HAP-1 (cell line): ENCODE results near the gene GDPD2.

Source experiments
- DNase-seq, 2 experiments: peaks; one replicate each; pipeline ENCODE4 v3.0.0-alpha.2; 2016 to 2020; ENCODE audit warnings: low spot score in 2 of 2
- H3K27me3 ChIP-seq: fragments of 250-450 bp; sonication (Bioruptor Pico); 2 replicates; pipeline ENCODE4 v1.5.1; 2020; ENCODE audit warnings: low read depth, mild to moderate bottlenecking, moderate library complexity
- H3K36me3 ChIP-seq: fragments of 250-450 bp; sonication (Bioruptor Pico); replicated peaks from 2 replicates; pipeline ENCODE4 v1.5.1; 2020; ENCODE audit warnings: mild to moderate bottlenecking
- H3K4me1 ChIP-seq: fragments of 250-450 bp; sonication (Bioruptor Pico); 2 replicates; pipeline ENCODE4 v1.5.1; 2020; ENCODE audit warnings: mild to moderate bottlenecking
- H3K4me3 ChIP-seq: fragments of 250-450 bp; sonication (Bioruptor Pico); 2 replicates; pipeline ENCODE4 v1.5.1; 2020; ENCODE audit warnings: mild to moderate bottlenecking, moderate library complexity
- H3K9me3 ChIP-seq: fragments of 250-450 bp; sonication (Bioruptor Pico); 2 replicates; pipeline ENCODE4 v1.5.1; 2020; ENCODE audit warnings: mild to moderate bottlenecking, moderate library complexity
- in situ Hi-C: fragments of 300-500 bp; cut with MboI; formaldehyde crosslinking; loops from 3 replicates; pipeline ENCODE4 v1.14.3; 2020; ENCODE audit warnings: low sequenced_read_pairs, inconsistent platforms, mixed read lengths

GDPD2 gene

GRCh38 chrX:70445951-70446350 lies 22.8 kb downstream of the GDPD2 start:
- H3K36me3 ChIP-seq: no peaks in the 10 kb centered on the region
- H3K9me3 ChIP-seq: no peaks in the 10 kb centered on the region
- no peak for DNase-seq
- in situ Hi-C loops: no loop called here
- H3K27me3 ChIP-seq: peaks cover 43% of the 10 kb centered on the region
- H3K4me1 ChIP-seq: peaks cover 3% of the 10 kb centered on the region; the same call in 1 of the 2 replicates
- no peak overlapping the region for H3K4me3 ChIP-seq

GRCh38 chrX:70446380-70447350 lies 23.6 kb downstream of the GDPD2 start:
- H3K27me3 ChIP-seq: peaks cover 39% of the 10 kb centered on the region
- H3K9me3 ChIP-seq: no peaks in the 10 kb centered on the region
- no peak overlapping the region for H3K4me3 ChIP-seq
- peaks cover 3% of the 10 kb centered on the region for H3K4me1 ChIP-seq
- DNase-seq: no peak
- H3K36me3 ChIP-seq: no peaks in the 10 kb centered on the region
- in situ Hi-C loops: no loop called here

- in situ Hi-C loops: no loop called here
- Histone ChIP-seq H3K4me1 (peaks cover 13% of the 10 kb centered on the region), H3K9me3 (no peaks in the 10 kb centered on the region), H3K27me3 (peaks cover 18% of the 10 kb centered on the region), H3K4me3 (no peak overlapping the region), H3K36me3 (no peaks in the 10 kb centered on the region)
- no peak for DNase-seq
Measured at GRCh38 chrX:70449457-70449966, 26.4 kb downstream of the GDPD2 start.

- Histone ChIP-seq H3K9me3 (no peaks in the 10 kb centered on the region), H3K27me3 (no peaks in the 10 kb centered on the region), H3K4me3 (peak overlapping the region; percentile 43), H3K36me3 (no peaks in the 10 kb centered on the region; the same call in 1 of the 2 replicates), H3K4me1 (peaks cover 20% of the 10 kb centered on the region)
- in situ Hi-C loops: loop anchor here (10.0 to 25.0 kb wide), 2 partner anchors 213 to 735 kb away; no protein-coding TSS in a partner anchor
- peak; percentile 64 to 87 for DNase-seq
Measured at GRCh38 chrX:70452143-70452733, 29.1 kb downstream of the GDPD2 start.

- in situ Hi-C loops: loop anchor here (10.0 to 25.0 kb wide), 2 partner anchors 212 to 734 kb away; no protein-coding TSS in a partner anchor
- peaks cover 20% of the 10 kb centered on the region for H3K4me1 ChIP-seq
- H3K4me3 ChIP-seq: peak overlapping the region; percentile 43
- DNase-seq: no peak
- H3K9me3 ChIP-seq: no peaks in the 10 kb centered on the region
- no peaks in the 10 kb centered on the region; the same call in 1 of the 2 replicates for H3K36me3 ChIP-seq
- no peaks in the 10 kb centered on the region for H3K27me3 ChIP-seq
Measured at GRCh38 chrX:70453024-70453618, 30.0 kb downstream of the GDPD2 start.

- H3K4me3 ChIP-seq: peak overlapping the region; percentile 82
- no peaks in the 10 kb centered on the region for H3K27me3 ChIP-seq
- no peaks in the 10 kb centered on the region for H3K9me3 ChIP-seq
- H3K4me1 ChIP-seq: peaks cover 22% of the 10 kb centered on the region
- peaks cover 5% of the 10 kb centered on the region for H3K36me3 ChIP-seq
- peak; percentile 94 to 99 for DNase-seq
- in situ Hi-C loops: loop anchor here (10.0 to 25.0 kb wide), 2 partner anchors 210 to 733 kb away; no protein-coding TSS in a partner anchor
Measured at GRCh38 chrX:70454441-70455365, 31.6 kb downstream of the GDPD2 start.

GRCh38 chrX:70455366-70456202 lies 32.5 kb downstream of the GDPD2 start:
- in situ Hi-C loops: loop anchor here (10.0 to 25.0 kb wide), 2 partner anchors 209 to 732 kb away; no protein-coding TSS in a partner anchor
- no peaks in the 10 kb centered on the region for H3K9me3 ChIP-seq
- H3K27me3 ChIP-seq: no peaks in the 10 kb centered on the region
- peaks cover 22% of the 10 kb centered on the region for H3K4me1 ChIP-seq
- H3K36me3 ChIP-seq: peaks cover 10% of the 10 kb centered on the region
- peak; percentile 32 to 67 for DNase-seq
- peak overlapping the region; percentile 82 for H3K4me3 ChIP-seq

- Histone ChIP-seq H3K4me1 (peaks cover 22% of the 10 kb centered on the region), H3K36me3 (peaks cover 16% of the 10 kb centered on the region), H3K27me3 (no peaks in the 10 kb centered on the region), H3K4me3 (peak overlapping the region; percentile 82), H3K9me3 (no peaks in the 10 kb centered on the region)
- DNase-seq: no peak
- in situ Hi-C loops: loop anchor here (10.0 to 25.0 kb wide), 2 partner anchors 209 to 731 kb away; no protein-coding TSS in a partner anchor
Measured at GRCh38 chrX:70456256-70456655, 33.1 kb downstream of the GDPD2 start.

GRCh38 chrX:70461026-70461425 lies 37.9 kb downstream of the GDPD2 start:
- no peaks in the 10 kb centered on the region for H3K9me3 ChIP-seq
- no peak for DNase-seq
- no peaks in the 10 kb centered on the region for H3K27me3 ChIP-seq

GRCh38 chrX:70464051-70464450 lies 40.9 kb downstream of the GDPD2 start:
- peaks cover 19% of the 10 kb centered on the region for H3K36me3 ChIP-seq
- no peak overlapping the region for H3K4me3 ChIP-seq
- no peaks in the 10 kb centered on the region for H3K27me3 ChIP-seq
- in situ Hi-C loops: loop anchor here (25.0 kb wide), 1 partner anchor 723 kb away; no protein-coding TSS in a partner anchor
- no peaks in the 10 kb centered on the region for H3K9me3 ChIP-seq
- no peak for DNase-seq
- H3K4me1 ChIP-seq: peaks cover 12% of the 10 kb centered on the region

More at GRCh38 chrX:70461026-70461425, 37.9 kb downstream of the GDPD2 start:
- no peak overlapping the region for H3K4me3 ChIP-seq
- peaks cover 19% of the 10 kb centered on the region for H3K36me3 ChIP-seq
- peaks cover 15% of the 10 kb centered on the region for H3K4me1 ChIP-seq
- in situ Hi-C loops: loop anchor here (25.0 kb wide), 1 partner anchor 726 kb away; no protein-coding TSS in a partner anchor

- H3K4me3 ChIP-seq: no peak overlapping the region
Measured at GRCh38 chrX:70466968-70467367, 43.9 kb downstream of the GDPD2 start.

More at GRCh38 chrX:70466968-70467367, 43.9 kb downstream of the GDPD2 start:
- peaks cover 3% of the 10 kb centered on the region; the same call in 1 of the 2 replicates for H3K36me3 ChIP-seq
- H3K27me3 ChIP-seq: no peaks in the 10 kb centered on the region
- in situ Hi-C loops: loop anchor here (25.0 kb wide), 1 partner anchor 720 kb away; no protein-coding TSS in a partner anchor
- peaks cover 12% of the 10 kb centered on the region for H3K4me1 ChIP-seq
- DNase-seq: peak; percentile 52 to 61
- H3K9me3 ChIP-seq: no peaks in the 10 kb centered on the region
